Body of pancreas (tissue), 4 donors: ENCODE results near the gene TMEM223. TPM values are rescaled to one million over a fixed set of nuclear protein-coding genes. Genes with fewer than 3 reads are reported as not detected.
"Not testable (repeated sequence)": the region's sequence is repeated elsewhere in the genome, so short reads cannot be mapped to it uniquely, and the experiment has no call there.

Experiments used
- ATAC-seq: fragments of 150-250 bp; one replicate; pipeline ENCODE4 v1.9.1; 2016
- DNase-seq, 4 donors: peaks; one replicate each; pipeline ENCODE4 v3.0.0-alpha.2; 2019
- H3K27ac ChIP-seq, 4 donors: fragments of 200-600 bp; sonication (generic); 1 replicate in 3 of 4; 2 replicates in 1 of 4; pipeline versions ENCODE4 v1.5.1 to v1.6.1; 2016 to 2019; ENCODE audit warnings: mild to moderate bottlenecking in 1 of 4, mixed read lengths in 1 of 4, moderate library complexity in 1 of 4
- H3K27me3 ChIP-seq, 2 donors: fragments of 200-600 bp; sonication (generic); one replicate each; pipeline ENCODE4 v1.6.0; 2016; ENCODE audit warnings: mild to moderate bottlenecking in 1 of 2
- H3K36me3 ChIP-seq, 2 donors: fragments of 200-600 bp; sonication (generic); replicated peaks in 1 of 2; 2 replicates each; pipeline ENCODE4 v1.5.1; 2016; ENCODE audit warnings: low read depth in 2 of 2; ENCODE audit not compliant: insufficient read depth in 1 of 2
- H3K4me1 ChIP-seq: fragments of 200-600 bp; sonication (generic); one replicate; pipeline ENCODE4 v1.6.0; 2016
- H3K4me3 ChIP-seq, 2 donors: fragments of 200-600 bp; sonication (generic); 1 replicate in 1 of 2; 2 replicates in 1 of 2; pipeline ENCODE4 v1.5.1; 2016 to 2019
- H3K9me3 ChIP-seq, 3 donors: fragments of 200-600 bp; sonication (generic); 1 replicate in 2 of 3; 2 replicates in 1 of 3; pipeline ENCODE4 v1.5.1; 2016
- POLR2A ChIP-seq, 3 donors: fragments of 450-650 bp; IDR thresholded peaks; one replicate each; pipeline ENCODE4 v1.6.1; 2016; ENCODE audit warnings: antibody characterized with exemption in 3 of 3, mild to moderate bottlenecking in 2 of 3
- WGBS, 2 donors: methylation state at CpG; one replicate each; pipeline ENCODE4 v1.1.5; 2017; 5-methylcytosine and 5-hydroxymethylcytosine counted together
- intact Hi-C: fragments of 100-400 bp; cut with DNase I; formaldehyde crosslinking; loops from one replicate; pipeline ENCODE4 v1.15.1; 2023
- total RNA-seq, 2 donors: library from RNA; depleted of rRNA; stranded (reverse); fragments of >200 nt; gene quantifications; one replicate each; pipeline ENCODE4 v1.1.0, GENCODE V29; 2016
- TF ChIP-seq, protein P1 (sequence below), 7 experiments: fragments of 450-650 bp in 4 of 7; fragments of 200-600 bp in 3 of 7; sonication (generic) in 3 of 7; IDR thresholded peaks; one replicate each; pipeline ENCODE4 v1.5.1; 2016 to 2019; ENCODE audit warnings: antibody characterized with exemption in 7 of 7

Gene TMEM223
- total RNA-seq, 2 donors from 2014 or later = 6.2 to 29.0 TPM

DNA sequence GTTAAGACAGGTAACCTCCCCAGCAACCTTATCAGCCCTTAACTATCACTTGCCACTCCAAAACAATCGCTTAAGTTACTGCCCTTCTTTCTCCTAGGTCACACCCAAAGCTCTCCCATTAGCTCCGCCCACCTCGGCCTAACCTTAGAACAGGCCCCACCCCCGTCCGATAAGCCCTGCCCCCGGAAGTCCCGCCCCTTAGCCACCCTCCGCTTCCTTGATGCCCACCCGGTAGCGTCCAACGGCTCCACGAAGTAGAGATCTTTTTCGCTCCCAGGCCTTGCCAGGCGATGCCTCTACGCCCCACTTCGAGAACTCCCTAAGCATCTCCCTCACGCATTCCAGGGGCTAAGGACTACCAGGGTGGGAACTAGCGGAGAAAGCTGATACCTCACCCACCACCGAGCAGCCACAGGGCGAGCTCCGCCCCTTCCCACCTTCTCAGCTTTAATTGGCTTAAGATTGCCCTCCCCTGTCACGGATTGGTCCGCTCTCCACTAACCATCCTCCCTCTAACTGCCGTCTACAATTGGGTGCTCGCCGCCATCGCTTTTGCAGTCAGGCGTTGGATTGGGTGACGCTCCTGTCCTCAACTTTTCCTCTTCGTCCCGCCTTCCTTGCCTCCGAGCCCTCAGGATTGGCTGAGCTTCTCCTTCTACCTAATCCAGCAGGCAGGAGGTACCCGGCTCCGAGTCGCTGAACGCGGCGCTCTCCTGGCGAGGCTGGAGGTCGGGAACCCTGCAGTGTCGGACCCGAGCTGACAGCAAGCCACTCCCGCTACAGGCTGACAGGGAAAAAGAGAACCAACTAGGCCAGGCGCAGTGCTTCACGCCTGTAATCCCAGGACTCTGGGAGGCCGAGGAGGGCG is 37.8 kb downstream of the TMEM223 start, which contains the start of gene ZBTB3:
Gene ZBTB3 (minus strand): TSS at position 425 of the 868 bp plus-strand sequence. CDS start 496 bp downstream, outside the sequence.
- H3K4me3 ChIP-seq = peak within 1 kb of the TSS; percentile 11 to 57
- no peaks in the 10 kb centered on the region for H3K9me3 ChIP-seq
- no peaks in the 10 kb centered on the region for H3K36me3 ChIP-seq
- H3K27me3 ChIP-seq = no peaks in the 10 kb centered on the region
- peak; percentile 96 for ATAC-seq
- peaks cover 43% of the 10 kb centered on the region for H3K4me1 ChIP-seq
- DNase-seq = peak; percentile 98 to 99 (median 98)
- whole genome bisulfite sequencing, 2 donors = 0% methylated on average over 31 to 47 of the region's 47 CpGs
- H3K27ac ChIP-seq = peak within 1 kb of the TSS; percentile 82 to 98 (median 92)
- intact Hi-C loops = no loop called here
- TF ChIP-seq POLR2A (IDR thresholded peaks at IDR 0.05) = peak; percentile 40 to 94 (median 83)
- TF ChIP-seq, protein P1, sequence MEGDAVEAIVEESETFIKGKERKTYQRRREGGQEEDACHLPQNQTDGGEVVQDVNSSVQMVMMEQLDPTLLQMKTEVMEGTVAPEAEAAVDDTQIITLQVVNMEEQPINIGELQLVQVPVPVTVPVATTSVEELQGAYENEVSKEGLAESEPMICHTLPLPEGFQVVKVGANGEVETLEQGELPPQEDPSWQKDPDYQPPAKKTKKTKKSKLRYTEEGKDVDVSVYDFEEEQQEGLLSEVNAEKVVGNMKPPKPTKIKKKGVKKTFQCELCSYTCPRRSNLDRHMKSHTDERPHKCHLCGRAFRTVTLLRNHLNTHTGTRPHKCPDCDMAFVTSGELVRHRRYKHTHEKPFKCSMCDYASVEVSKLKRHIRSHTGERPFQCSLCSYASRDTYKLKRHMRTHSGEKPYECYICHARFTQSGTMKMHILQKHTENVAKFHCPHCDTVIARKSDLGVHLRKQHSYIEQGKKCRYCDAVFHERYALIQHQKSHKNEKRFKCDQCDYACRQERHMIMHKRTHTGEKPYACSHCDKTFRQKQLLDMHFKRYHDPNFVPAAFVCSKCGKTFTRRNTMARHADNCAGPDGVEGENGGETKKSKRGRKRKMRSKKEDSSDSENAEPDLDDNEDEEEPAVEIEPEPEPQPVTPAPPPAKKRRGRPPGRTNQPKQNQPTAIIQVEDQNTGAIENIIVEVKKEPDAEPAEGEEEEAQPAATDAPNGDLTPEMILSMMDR (IDR thresholded peaks at IDR 0.05) = peak in 3 of 7 experiments; percentile 34 to 58 (median 36)

DNA sequence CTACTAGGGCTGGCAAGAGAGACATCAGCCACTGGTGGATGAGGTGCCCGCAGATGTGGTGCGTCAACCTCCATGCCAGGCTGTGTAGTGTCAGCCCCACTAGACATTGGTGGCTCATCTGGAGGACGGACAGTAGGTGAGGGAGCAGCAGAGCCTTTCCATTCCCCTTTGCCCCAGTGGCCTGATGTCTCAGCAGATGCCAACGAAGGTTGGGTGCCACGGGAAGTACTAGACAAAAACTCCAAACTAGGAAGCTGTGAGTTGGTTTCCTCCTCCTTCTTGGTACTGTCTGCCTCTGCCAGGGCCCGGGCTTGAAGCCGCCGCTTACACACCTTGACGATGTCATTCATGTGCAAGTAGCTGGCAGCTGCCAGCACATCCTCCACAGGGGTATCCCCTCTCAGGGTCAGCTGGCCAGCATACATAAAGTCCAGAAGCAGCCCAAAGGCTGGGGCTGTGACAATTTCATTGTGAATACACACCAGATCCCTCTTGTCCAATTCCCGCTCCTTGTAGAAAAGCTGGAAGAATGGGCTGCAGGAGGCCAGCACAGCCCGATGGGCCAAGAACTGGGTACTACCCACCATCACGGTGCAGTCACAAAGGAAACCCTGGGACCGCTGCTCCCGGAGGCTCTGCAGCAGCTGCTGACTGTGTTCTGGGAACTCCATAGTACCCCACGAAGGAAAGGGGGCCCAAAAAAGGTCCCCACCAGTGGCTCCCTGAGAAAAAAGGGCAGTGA is 38.6 kb downstream of the TMEM223 start:
- WGBS, 2 donors = 40 to 71% methylated on average over 8 to 15 of the region's 15 CpGs
- peaks cover 44% of the 10 kb centered on the region for H3K4me1 ChIP-seq
- intact Hi-C loops = no loop called here
- no peaks in the 10 kb centered on the region for H3K27me3 ChIP-seq
- ATAC-seq = peak; percentile 3
- H3K27ac ChIP-seq = peak overlapping the region; percentile 82 to 98 (median 92)
- no peaks in the 10 kb centered on the region for H3K36me3 ChIP-seq
- peak in 1 of 4 donors; percentile 19 for DNase-seq
- no peak for TF ChIP-seq POLR2A (IDR thresholded peaks at IDR 0.05)
- TF ChIP-seq, protein P1 (IDR thresholded peaks at IDR 0.05) = no peak
- H3K4me3 ChIP-seq = peak overlapping the region; percentile 11 to 57
- H3K9me3 ChIP-seq = no peaks in the 10 kb centered on the region

DNA sequence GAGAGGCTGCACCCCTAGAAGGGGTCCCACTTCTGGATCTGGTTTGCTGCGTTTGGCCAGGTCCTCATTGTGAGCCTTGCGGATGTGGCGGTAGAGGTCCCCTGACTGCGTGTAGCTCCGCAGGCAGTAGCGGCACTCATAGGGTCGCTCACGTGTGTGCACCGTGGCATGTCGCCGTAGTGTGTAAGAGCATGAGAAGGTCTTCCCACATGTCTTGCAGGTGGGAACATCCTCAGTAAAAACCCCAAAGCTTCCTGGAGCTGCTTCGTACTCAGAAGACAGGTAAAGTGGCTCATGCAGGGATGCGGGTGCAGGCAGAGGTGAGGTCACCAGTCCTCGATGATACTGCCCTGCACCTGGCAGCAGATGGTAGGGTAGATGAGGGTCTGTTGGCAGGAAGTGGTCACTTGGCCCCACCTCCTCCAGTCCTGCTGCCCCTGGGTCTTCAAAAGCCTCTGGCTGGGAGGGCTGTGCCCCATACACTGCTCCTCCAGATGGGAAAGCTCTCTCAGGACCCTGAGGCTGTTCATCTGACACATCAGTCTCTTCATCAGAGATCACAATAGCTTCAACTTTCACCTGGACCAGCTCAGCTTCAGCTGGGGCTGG is 39.5 kb downstream of the TMEM223 start:
- 92 to 93% methylated on average over 5 to 14 of the region's 14 CpGs for WGBS, 2 donors
- H3K27me3 ChIP-seq = no peaks in the 10 kb centered on the region
- H3K36me3 ChIP-seq = no peaks in the 10 kb centered on the region
- intact Hi-C loops = no loop called here
- DNase-seq (no peak), ATAC-seq (no peak)
- H3K27ac ChIP-seq = peak overlapping the region in 1 of 4 donors; percentile 82
- peaks cover 47% of the 10 kb centered on the region for H3K4me1 ChIP-seq
- H3K4me3 ChIP-seq = no peak overlapping the region
- H3K9me3 ChIP-seq = no peaks in the 10 kb centered on the region
- no peak for TF ChIP-seq POLR2A (IDR thresholded peaks at IDR 0.05)
- TF ChIP-seq, protein P1 (IDR thresholded peaks at IDR 0.05) = no peak

DNA sequence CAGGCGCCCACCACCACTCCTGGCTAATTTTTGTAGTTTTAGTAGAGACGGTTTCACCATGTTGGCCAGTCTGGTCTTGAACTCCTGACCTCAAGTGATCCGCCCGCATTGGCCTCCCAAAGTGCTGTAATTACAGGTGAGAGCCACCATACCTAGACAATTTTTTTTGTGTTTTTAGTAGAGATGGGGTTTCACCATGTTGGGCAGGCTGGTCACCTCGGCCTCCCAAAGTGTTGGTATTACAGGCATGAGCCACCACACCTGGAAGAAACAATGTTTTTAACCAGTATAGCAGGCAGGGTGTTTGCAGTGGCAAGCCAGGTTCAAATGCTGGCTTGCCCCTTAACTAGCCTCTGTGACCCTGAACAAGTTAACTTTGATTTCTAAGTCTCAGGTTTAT is 41.9 kb downstream of the TMEM223 start:
- intact Hi-C loops, H3K9me3 ChIP-seq, DNase-seq, H3K27me3 ChIP-seq, ATAC-seq, H3K36me3 ChIP-seq, H3K4me3 ChIP-seq: not testable (repeated sequence)
- H3K4me1 ChIP-seq = peaks cover 47% of the 10 kb centered on the region
- 97 to 100% methylated on average over 5 of the region's 5 CpGs for WGBS, 2 donors
- peak overlapping the region in 2 of 4 donors; percentile 23 to 39 for H3K27ac ChIP-seq
